Subcutaneous preadipocyte (primary cell): Measurements from ENCODE around the gene TJP2. TPM values are rescaled to one million over a fixed set of nuclear protein-coding genes. Genes with fewer than 3 reads are reported as not detected.

ENCODE experiments used
- total RNA-seq: library from RNA; depleted of rRNA; stranded (reverse); fragments of >200 nt; gene quantifications from 2 replicates; pipeline ENCODE4 v1.2.3, GENCODE V29; 2012

Gene TJP2
- 38.2 and 58.5 TPM in 2 replicates for total RNA-seq

GRCh38 chr9:69173891-69174615, at the start of gene TJP2:
Gene TJP2, plus strand, starts transcription at chr9:69174277. Its CDS starts 96 bp downstream, at chr9:69174373.

Other genes starting within 250 kb of the TJP2 start
- not detected in 2 replicates for gene PRKACG, start 160.2 kb upstream of the TJP2 start, total RNA-seq
- gene FXN, start 138.5 kb upstream of the TJP2 start, total RNA-seq = 2.9 and 5.3 TPM in 2 replicates
- gene ENTREP1, start 150.9 kb downstream of the TJP2 start, total RNA-seq = under 0.01 TPM in 1 of 2 replicates, not detected in the other